B cell (primary cell): ENCODE data around the gene YJEFN3. TPM values are rescaled to one million over a fixed set of nuclear protein-coding genes. Genes with fewer than 3 reads are reported as not detected.

ENCODE experiments used
- ATAC-seq: fragments of 200-7000 bp; cut with Tn5 transposase; one replicate; pipeline ENCODE4 v1.10.0; 2021; ENCODE audit warnings: low read depth, mild to moderate bottlenecking, moderate number of reproducible peaks, moderate library complexity
- CTCF ChIA-PET: fragments of 350-600 bp; sonication (Branson Sonifier 250); formaldehyde crosslinking; loops from one replicate; lab custom pipeline; 2021; ENCODE audit warnings: antibody characterized with exemption, inconsistent platforms; lab: Charles Lee
- POLR2A ChIA-PET: fragments of 350-600 bp; sonication (Branson Sonifier 250); formaldehyde crosslinking; loops from one replicate; lab custom pipeline; 2021; ENCODE audit warnings: antibody characterized with exemption; lab: Charles Lee
- DNase-seq: peaks from one replicate; pipeline ENCODE4 v3.0.0; 2013
- H2AFZ ChIP-seq: 2 replicates; pipeline ENCODE4 v1.6.1; 2012; ENCODE audit warnings: mild to moderate bottlenecking, low read depth, low read length; ENCODE audit not compliant: insufficient read depth, poor library complexity, severe bottlenecking
- H3K27ac ChIP-seq, 2 donors: 1 replicate in 1 of 2; 2 replicates in 1 of 2; pipeline ENCODE4 v1.5.1; 2012 to 2013; ENCODE audit warnings: low read length in 2 of 2, mild to moderate bottlenecking in 2 of 2, moderate library complexity in 1 of 2
- H3K27me3 ChIP-seq, 4 experiments: fragments of 200-600 bp in 1 of 4; sonication (generic) in 1 of 4; replicated peaks in 1 of 4; 1 replicate in 2 of 4; 2 replicates in 2 of 4; pipeline versions ENCODE4 v1.6.1 to v1.7.0; 2013 to 2016; ENCODE audit warnings: low read length in 3 of 4, mild to moderate bottlenecking in 2 of 4, mixed read lengths in 1 of 4, moderate library complexity in 1 of 4; ENCODE audit not compliant: insufficient read depth in 4 of 4, control insufficient read depth in 3 of 4; ENCODE audit errors: control extremely low read depth in 1 of 4
- H3K36me3 ChIP-seq, 2 experiments: replicated peaks in 1 of 2; 1 replicate in 1 of 2; 2 replicates in 1 of 2; pipeline versions ENCODE4 v1.6.1 to v1.7.1; 2013; ENCODE audit warnings: low read length in 1 of 2; ENCODE audit not compliant: insufficient read depth in 2 of 2, control insufficient read depth in 1 of 2; ENCODE audit errors: control extremely low read depth in 1 of 2, extremely low read depth in 1 of 2
- H3K4me1 ChIP-seq, 2 donors: fragments of 200-600 bp in 1 of 2; sonication (generic) in 1 of 2; 1 replicate in 1 of 2; 2 replicates in 1 of 2; pipeline versions ENCODE4 v1.5.1 to v1.6.1; 2013 to 2017; ENCODE audit warnings: low read length in 2 of 2; ENCODE audit not compliant: control insufficient read depth in 2 of 2, insufficient read depth in 2 of 2
- H3K4me2 ChIP-seq: replicated peaks from 2 replicates; pipeline ENCODE3; 2012; ENCODE audit warnings: mild to moderate bottlenecking, low read depth, low read length; ENCODE audit not compliant: poor library complexity, severe bottlenecking
- H3K4me3 ChIP-seq, 5 experiments: fragments of 200-600 bp in 1 of 5; sonication (generic) in 1 of 5; 1 replicate in 3 of 5; 2 replicates in 2 of 5; pipeline versions ENCODE4 v1.5.1 to v1.7.0; 2011 to 2016; ENCODE audit warnings: low read length in 4 of 5, mild to moderate bottlenecking in 4 of 5, low read depth in 2 of 5, control low read depth in 1 of 5, moderate library complexity in 1 of 5; ENCODE audit not compliant: insufficient read depth in 1 of 5; ENCODE audit errors: control extremely low read depth in 1 of 5, extremely low read depth in 1 of 5
- H3K79me2 ChIP-seq: fragments of 200-600 bp; sonication (generic); one replicate; pipeline ENCODE4 v1.6.0; 2016; ENCODE audit warnings: low read length; ENCODE audit not compliant: control insufficient read depth, insufficient read depth
- H3K9ac ChIP-seq: fragments of 200-600 bp; sonication (generic); 2 replicates; pipeline ENCODE4 v1.6.1; 2017; ENCODE audit warnings: mild to moderate bottlenecking, low read length, moderate library complexity
- H3K9me3 ChIP-seq, 3 donors: one replicate each; pipeline versions ENCODE4 v1.6.1 to v1.7.1; 2013; ENCODE audit warnings: low read length in 2 of 3; ENCODE audit not compliant: control insufficient read depth in 2 of 3, insufficient read depth in 1 of 3; ENCODE audit errors: control extremely low read depth in 1 of 3
- H4K20me1 ChIP-seq: 2 replicates; pipeline ENCODE4 v1.6.0; 2012; ENCODE audit warnings: mild to moderate bottlenecking, low read length; ENCODE audit not compliant: insufficient read depth, control insufficient read depth, poor library complexity, severe bottlenecking
- H3K27ac Mint-ChIP-seq: one replicate; pipeline ENCODE4 v1.8.0; 2021; ENCODE audit warnings: mixed read lengths
- H3K27me3 Mint-ChIP-seq: one replicate; pipeline ENCODE4 v1.8.0; 2021; ENCODE audit warnings: mixed read lengths
- H3K4me1 Mint-ChIP-seq: one replicate; pipeline ENCODE4 v1.8.0; 2021; ENCODE audit warnings: mixed read lengths
- H3K4me3 Mint-ChIP-seq: one replicate; pipeline ENCODE4 v1.8.0; 2021; ENCODE audit warnings: mixed read lengths
- H3K9me3 Mint-ChIP-seq: one replicate; pipeline ENCODE4 v1.8.0; 2022; ENCODE audit warnings: mixed read lengths; ENCODE audit not compliant: insufficient read depth
- CTCF ChIP-seq: fragments of 200-600 bp; IDR thresholded peaks from one replicate; pipeline ENCODE4 v1.8.0; 2022; ENCODE audit warnings: antibody characterized with exemption, mild to moderate bottlenecking
- EZH2 ChIP-seq: IDR thresholded peaks from 2 replicates; pipeline ENCODE4 v1.6.1; 2012; ENCODE audit warnings: borderline replicate concordance, low read depth, mild to moderate bottlenecking, moderate library complexity, low read length; ENCODE audit not compliant: insufficient read depth, poor library complexity, severe bottlenecking
- WGBS: methylation state at CpG from one replicate; pipeline ENCODE4 v1.1.5; 2013; ENCODE audit warnings: missing lambda C conversion rate; ENCODE audit not compliant: insufficient coverage; 5-methylcytosine and 5-hydroxymethylcytosine counted together
- intact Hi-C: fragments of 100-400 bp; cut with micrococcal nuclease; formaldehyde crosslinking; loops from one replicate; pipeline ENCODE4 v1.10.0; 2022
- polyA plus RNA-seq: library from polyadenylated mRNA; depleted of rRNA; stranded (reverse); fragments of >200 nt; gene quantifications from 2 replicates; pipeline ENCODE4 v1.2.3, GENCODE V29; 2012
- total RNA-seq, 2 donors: library from RNA; stranded (reverse); fragments of 120-200 nt in 1 of 2; gene quantifications; 1 replicate in 1 of 2; 2 replicates in 1 of 2; pipeline versions ENCODE4 v1.2.3 to v1.2.4, GENCODE V29; 2013 to 2022

The YJEFN3 gene
- total and polyA plus RNA-seq, 2 donors (not counting 1 experiment from before 2014, with no cell fraction given) = 7.1 to 8.8 TPM

- Histone ChIP-seq H3K27me3 (no peaks in the 10 kb centered on the region), H2AFZ (no peak overlapping the region), H3K4me2 (no peak overlapping the region), H3K9me3 (no peaks in the 10 kb centered on the region), H3K36me3 (peaks cover 0 to 16% of the 10 kb centered on the region in 2 experiments), H3K27ac (no peak overlapping the region), H3K9ac (no peak overlapping the region), H4K20me1 (peaks cover 3% of the 10 kb centered on the region), H3K79me2 (peaks cover 70% of the 10 kb centered on the region), H3K4me1 (peaks cover 37 to 53% of the 10 kb centered on the region in 2 donors), H3K4me3 (no peak overlapping the region)
- intact Hi-C loops = loop anchor here (5.0 kb wide), 1 partner anchor 44 kb away; no protein-coding TSS in a partner anchor
- no peak for TF ChIP-seq EZH2
- TF ChIP-seq CTCF = no peak
- Mint-ChIP-seq H3K27me3 (no peaks in the 10 kb centered on the region), H3K4me1 (peaks cover 62% of the 10 kb centered on the region), H3K4me3 (no peak overlapping the region), H3K27ac (no peak overlapping the region), H3K9me3 (no peaks in the 10 kb centered on the region)
- ATAC-seq (no peak), DNase-seq (no peak)
- 94% methylated on average over 14 of the region's 15 CpGs for WGBS
- ChIA-PET CTCF (interaction anchor here (0.8 to 9.6 kb wide), 4 partner anchors 81 to 120 kb away, joined by 3 to 301 read pairs (median 8); partner anchors contain the start of gene GATAD2A), POLR2A (interaction anchor here (0.6 kb wide), 1 partner anchor 43 kb away, joined by 3 read pairs; no protein-coding TSS in a partner anchor)
These were observed 42.2 kb upstream of the YJEFN3 start for GRCh38 chr19:19486343-19487076.
